ENCODE data around the gene TNFSF11.

The TNFSF11 gene

DNA sequence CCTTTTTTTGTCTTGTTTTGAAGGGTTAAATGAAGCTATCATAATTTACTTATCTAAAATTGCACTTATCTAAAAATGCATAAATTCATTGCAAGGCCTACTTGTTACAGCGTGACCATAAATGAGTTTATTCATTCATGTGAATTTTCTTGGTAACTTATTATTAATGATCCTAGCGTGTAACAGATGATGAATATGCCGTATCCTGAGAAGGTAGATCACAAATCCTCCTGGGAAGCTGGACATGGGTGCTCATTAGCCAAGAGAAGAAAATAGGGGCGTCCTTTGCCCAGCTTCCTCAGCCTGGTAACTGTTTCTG, 21.3 kb downstream of the TNFSF11 start:
- in situ Hi-C loops (cut with HindIII; ENCODE audit: low pct_ligation_motif_present, low pct_unique_long_range_greater_than_20kb, low sequenced_read_pairs) = no loop called here
- no peak for DNase-seq

DNA sequence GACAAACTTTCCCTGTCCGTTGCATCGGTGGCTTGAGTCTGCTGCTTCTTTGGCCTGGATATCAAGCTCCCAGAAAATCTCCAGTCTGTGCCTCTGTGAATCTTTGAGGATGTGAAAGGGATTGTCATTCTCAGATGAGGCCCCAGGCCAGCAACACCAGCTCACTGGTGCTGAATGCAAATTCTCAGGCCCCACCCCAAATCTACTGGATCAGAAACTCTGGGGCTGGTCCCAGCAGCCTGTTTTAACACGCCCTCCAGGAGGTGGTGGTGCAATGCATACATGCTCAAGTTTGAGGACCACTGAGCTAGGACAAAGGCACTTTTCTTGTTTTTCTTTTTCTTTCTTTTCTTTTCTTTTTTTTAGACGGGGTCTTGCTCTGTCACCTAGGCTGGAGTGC, 23.6 kb downstream of the TNFSF11 start:
- DNase-seq = no peak
- in situ Hi-C loops (cut with HindIII; ENCODE audit: low pct_ligation_motif_present, low pct_unique_long_range_greater_than_20kb, low sequenced_read_pairs) = no loop called here

DNA sequence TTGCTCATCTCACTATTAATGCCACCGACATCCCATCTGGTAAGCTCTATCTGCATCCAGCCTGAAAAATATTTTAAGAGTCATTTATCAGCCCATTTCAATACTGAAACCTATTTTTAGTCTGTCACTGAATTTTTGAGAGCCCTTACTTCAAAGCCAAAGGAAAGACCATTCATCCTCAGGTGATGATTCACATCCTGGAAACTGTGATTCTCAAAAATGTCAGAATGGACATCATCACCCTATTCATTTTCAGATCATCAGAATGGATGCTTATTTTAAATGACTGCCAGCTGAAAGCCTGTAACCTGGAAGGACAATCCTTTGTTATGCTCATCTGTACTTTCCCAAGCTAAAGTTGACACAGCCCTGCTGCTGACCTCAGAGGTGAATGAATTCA, 27.0 kb downstream of the TNFSF11 start:
- DNase-seq = no peak
- in situ Hi-C loops (cut with HindIII; ENCODE audit: low pct_ligation_motif_present, low pct_unique_long_range_greater_than_20kb, low sequenced_read_pairs) = no loop called here

DNA sequence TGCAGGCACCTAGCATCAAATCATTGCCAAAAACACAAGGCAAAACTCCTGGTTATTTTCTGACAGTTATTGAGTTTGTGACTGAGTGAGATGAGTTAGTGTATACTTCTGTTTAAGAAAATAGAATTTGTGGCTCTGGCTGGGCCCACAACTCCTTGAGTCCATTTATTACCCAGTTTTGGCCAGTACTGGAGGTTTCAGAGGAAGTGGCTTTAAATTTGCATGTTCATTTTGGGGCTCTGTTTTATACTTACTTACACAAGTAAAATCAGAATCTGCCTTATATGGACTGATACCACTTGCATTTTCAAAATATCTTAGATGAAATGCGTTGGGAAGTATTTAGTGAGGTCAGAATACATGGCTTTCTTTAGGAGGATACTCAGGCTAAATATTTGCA, 29.0 kb downstream of the TNFSF11 start:
- DNase-seq = no peak
- in situ Hi-C loops (cut with HindIII; ENCODE audit: low pct_ligation_motif_present, low pct_unique_long_range_greater_than_20kb, low sequenced_read_pairs) = no loop called here

DNA sequence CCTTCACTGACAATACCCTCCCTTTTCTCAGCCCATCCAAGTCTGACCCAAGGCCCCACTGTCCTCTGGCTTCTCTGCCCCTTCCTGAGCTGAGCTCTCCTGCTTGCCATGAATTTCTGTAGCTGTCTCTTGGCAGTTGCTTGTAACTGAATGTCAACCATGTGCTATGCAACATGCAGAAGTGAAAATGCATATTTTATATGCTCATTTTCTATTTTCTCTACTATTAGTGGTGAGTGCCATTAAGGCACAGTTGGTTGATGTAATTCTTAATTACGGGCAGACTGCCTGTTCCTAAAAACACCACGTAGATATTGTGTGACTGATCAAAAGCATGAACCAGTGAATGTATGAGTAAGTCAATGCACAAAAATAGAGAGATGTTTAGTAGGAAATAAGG, 29.6 kb downstream of the TNFSF11 start:
- no peak for DNase-seq
- in situ Hi-C loops (cut with HindIII; ENCODE audit: low pct_ligation_motif_present, low pct_unique_long_range_greater_than_20kb, low sequenced_read_pairs) = no loop called here

DNA sequence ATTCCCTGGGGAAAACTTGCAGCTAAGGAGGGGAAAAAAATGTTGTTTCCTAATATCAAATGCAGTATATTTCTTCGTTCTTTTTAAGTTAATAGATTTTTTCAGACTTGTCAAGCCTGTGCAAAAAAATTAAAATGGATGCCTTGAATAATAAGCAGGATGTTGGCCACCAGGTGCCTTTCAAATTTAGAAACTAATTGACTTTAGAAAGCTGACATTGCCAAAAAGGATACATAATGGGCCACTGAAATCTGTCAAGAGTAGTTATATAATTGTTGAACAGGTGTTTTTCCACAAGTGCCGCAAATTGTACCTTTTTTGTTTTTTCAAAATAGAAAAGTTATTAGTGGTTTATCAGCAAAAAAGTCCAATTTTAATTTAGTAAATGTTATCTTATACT, 33.6 kb downstream of the TNFSF11 start:
- in situ Hi-C loops (cut with HindIII; ENCODE audit: low pct_ligation_motif_present, low pct_unique_long_range_greater_than_20kb, low sequenced_read_pairs) = no loop called here
- DNase-seq = no peak

DNA sequence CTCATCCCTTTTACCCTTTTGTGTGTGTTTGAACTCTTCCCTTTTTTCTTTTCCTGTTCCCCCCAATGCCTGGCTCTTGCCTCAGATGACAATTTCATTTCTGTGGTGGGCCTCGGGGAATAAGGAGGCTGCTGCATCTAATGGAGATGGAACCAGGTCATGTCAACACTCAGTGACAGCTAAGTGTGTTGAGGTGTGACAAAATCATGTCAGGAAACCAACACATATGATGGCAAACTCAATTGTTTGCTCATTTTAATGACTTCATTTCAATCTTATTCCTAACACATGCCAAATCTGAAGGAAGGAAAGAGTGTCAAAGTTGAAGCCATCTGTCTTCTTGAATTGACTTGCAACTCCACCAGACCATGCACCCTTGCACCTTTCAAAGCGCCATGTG, 36.7 kb downstream of the TNFSF11 start:
- in situ Hi-C loops (cut with HindIII; ENCODE audit: low pct_ligation_motif_present, low pct_unique_long_range_greater_than_20kb, low sequenced_read_pairs) = no loop called here

DNA sequence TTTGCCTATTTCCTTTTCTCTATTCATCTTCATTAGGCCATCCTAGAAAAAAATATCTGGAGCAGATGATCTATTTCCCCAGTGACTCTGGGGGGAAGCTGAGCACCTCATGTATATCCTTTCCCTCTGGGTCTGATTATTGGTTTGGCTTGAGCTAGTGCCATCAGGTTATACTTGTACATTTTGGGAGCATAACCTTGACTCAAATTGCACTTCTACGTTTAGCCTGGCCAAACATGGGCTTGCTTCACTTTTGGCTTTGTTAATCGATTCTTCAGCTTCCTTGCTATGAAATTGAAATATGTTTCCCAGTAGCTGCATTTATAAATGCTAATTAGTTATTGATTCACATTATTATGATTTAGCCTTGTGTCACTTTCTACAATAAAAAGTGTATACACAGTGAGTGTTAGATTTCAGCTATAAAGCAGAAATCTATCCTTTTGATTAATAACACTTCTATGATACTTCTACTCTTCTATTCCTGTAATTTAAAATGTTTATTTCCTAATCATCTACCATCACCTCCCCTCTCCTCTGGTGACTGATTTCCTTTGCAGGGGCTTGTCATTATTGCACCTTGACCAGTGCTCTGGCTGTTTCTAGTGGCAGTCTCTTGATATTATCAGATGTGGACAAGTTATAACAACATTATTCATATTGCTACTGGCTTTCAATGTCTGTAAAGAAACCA, 37.3 kb downstream of the TNFSF11 start:
- in situ Hi-C loops (cut with HindIII; ENCODE audit: low pct_ligation_motif_present, low pct_unique_long_range_greater_than_20kb, low sequenced_read_pairs) = no loop called here
- DNase-seq = no peak

More for the DNA sequence above, 36.7 kb downstream of the TNFSF11 start:
- no peak for DNase-seq

DNA sequence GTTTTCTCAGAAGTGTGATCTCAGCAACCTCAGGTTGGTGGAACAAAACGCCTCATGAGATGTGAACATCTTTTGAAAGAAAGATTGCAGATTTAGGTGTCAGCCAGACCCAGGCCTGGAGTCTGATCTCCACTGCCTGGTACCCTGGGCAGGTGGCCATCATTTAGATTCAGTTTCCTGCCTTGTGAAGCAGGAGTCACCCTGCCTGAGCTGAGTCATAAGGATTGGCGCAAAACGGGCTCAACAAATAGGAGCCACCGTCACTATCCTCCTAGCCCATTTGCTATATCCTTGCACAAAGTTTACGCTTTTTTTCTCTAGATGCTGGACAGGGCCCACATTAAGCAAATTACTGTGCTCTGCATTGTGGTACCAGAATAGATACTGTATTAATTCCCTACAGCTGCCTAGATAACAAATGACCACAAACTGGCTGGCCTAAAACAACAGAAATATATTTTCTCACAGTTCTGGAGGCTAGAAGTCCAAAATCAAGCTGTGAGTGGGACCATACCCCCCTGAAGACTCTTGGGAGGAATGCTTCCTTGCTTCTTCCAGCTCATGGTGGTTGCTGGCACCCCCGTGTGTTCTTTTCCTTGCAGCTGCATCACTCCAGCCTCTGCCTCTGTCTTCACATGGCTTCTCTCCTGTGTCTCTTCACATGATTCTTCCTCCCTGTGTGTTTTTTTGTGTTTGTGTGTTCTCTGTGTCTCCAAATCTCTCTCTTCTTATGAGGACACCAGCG, 38.2 kb downstream of the TNFSF11 start:
- DNase-seq = no peak
- in situ Hi-C loops (cut with HindIII; ENCODE audit: low pct_ligation_motif_present, low pct_unique_long_range_greater_than_20kb, low sequenced_read_pairs) = no loop called here

DNA sequence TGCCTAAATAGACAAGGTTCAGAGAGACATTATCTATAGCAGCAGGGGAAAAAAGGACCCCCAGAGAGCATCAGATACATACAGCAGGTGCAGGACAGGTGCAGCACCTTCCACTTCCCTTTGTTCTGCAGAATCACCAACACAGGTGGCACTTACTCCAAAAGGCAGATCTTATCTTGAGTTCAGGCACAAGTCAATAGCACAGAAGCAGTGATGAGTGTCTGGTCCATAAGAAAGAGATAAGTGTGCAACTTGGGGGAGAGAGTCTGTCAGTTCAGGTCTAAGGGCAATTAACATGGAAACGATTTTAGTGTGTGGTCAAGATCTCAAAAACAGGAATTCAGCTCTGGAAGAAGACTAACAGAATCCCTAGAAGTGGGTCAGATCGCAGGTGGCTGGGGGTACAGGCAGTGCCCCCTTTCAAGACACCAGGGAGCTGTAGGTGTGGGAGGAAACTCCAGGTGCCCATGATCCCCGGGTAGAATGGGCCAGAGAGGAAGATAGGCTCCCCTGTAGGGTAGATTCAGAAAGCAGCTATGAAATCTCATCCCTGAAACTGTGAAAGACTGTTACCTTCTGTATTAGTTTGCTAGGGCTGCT, 40.6 kb downstream of the TNFSF11 start:
- in situ Hi-C loops (cut with HindIII; ENCODE audit: low pct_ligation_motif_present, low pct_unique_long_range_greater_than_20kb, low sequenced_read_pairs) = no loop called here
- DNase-seq = no peak

DNA sequence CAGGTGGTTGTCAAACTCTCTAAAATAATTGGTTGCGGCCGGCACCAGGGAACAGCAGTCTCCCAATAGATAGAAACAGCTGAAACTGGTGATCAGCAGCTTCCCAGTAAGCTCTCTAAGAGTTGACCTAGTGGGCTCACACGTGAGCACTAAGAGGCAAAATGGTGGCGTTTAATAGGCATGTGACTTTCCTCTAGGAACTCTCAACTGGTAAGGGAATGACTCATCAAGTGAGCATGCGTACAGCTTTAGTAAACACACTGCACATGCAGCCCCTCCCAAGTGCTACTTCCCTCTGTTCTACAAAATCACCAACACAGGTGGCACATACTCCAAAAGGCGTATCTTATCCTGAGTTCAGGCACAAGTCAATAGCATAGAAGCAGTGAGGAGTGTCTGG, 41.7 kb downstream of the TNFSF11 start:
- in situ Hi-C loops (cut with HindIII; ENCODE audit: low pct_ligation_motif_present, low pct_unique_long_range_greater_than_20kb, low sequenced_read_pairs) = no loop called here
- DNase-seq = no peak

DNA sequence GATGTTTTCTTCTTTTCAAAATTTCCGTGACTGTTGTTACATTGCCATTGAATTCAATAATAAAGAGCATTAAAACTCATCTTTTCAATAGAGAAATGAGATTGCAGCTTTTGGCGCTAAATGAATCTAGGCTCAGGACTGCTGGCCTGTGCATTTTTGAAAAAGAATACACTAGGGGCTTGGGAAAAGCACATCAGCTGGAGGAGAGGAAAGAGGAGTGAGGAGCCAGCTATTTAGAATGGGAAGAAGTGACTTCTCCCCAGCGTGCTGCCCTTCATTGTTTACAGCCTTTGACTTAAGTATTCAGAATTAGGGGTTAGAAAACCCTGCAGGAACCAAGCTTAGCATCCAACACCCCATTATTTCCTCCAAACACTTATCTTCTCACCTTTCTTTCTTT, 43.3 kb downstream of the TNFSF11 start:
- no peak for DNase-seq
- in situ Hi-C loops (cut with HindIII; ENCODE audit: low pct_ligation_motif_present, low pct_unique_long_range_greater_than_20kb, low sequenced_read_pairs) = no loop called here

DNA sequence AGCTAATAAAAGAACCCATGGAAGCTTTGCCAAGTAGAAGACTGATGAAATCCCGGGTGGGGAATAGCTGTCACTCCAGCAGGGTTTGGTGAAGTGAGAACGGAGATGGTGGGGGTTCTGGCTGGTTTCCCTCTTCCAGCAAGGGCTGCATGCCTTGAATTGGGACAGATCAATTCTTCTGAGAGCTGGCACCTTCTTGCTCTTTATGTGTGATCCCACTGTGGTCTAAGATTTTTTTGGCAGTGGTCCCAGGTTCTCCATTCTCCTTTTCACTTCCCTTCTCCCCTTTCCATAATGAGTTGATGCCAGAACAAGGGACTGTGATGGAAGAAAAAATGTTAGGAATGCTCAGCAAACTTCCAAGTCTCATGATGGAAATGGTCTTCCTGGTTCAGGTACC, 50.0 kb downstream of the TNFSF11 start:
- no peak for DNase-seq
- in situ Hi-C loops (cut with HindIII; ENCODE audit: low pct_ligation_motif_present, low pct_unique_long_range_greater_than_20kb, low sequenced_read_pairs) = no loop called here

DNA sequence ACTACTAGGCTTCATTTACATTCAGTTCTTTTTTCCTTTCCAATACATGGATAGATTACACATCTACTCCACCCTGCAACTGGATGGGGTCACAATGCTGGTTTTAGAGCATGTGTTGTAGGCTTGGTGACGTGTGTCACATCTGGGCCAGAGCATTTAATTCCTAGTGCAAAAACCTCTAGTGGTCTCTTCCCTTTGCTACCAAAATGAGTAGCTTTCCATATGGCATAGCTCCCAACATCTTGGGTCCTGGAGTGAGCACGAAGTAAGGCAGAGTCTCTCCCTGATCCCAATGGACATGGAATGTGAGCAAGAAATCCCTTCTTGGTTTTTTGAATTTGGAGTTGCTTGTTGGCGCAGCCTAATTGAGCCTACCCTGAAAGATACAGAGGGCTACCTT, 51.7 kb downstream of the TNFSF11 start:
- in situ Hi-C loops (cut with HindIII; ENCODE audit: low pct_ligation_motif_present, low pct_unique_long_range_greater_than_20kb, low sequenced_read_pairs) = no loop called here
- no peak for DNase-seq

DNA sequence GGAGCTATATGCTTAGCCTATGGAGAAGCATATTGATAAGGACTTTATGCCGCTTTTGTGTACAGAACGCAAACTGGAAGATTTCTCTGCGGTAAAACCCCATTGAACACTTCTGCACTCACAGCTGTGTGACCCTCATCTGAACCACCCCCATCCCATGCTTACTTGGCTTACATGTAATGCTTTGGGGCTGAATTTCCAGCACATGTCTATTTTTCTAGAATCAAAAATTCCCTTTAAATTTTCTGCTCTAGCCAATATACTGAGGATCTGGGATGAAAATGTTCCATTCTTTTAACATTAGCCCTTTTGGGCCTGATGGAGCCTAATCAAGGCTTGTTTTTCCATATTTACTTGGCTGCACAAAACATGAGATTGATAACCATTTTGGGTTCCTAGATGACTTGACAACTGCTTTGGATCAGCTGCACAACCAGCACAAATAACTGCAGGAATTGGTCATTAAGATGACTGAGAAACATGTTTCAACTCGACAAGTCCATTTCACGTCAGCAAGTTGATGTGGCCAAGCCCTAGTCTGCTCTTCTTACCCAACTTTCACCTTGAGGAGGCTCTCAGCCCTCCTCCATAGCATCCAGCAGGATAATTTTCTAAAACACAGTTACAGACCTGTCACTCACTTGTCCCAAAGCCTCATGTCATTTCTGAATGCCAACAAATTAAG, 52.4 kb downstream of the TNFSF11 start:
- in situ Hi-C loops (cut with HindIII; ENCODE audit: low pct_ligation_motif_present, low pct_unique_long_range_greater_than_20kb, low sequenced_read_pairs) = no loop called here
- no peak for DNase-seq

DNA sequence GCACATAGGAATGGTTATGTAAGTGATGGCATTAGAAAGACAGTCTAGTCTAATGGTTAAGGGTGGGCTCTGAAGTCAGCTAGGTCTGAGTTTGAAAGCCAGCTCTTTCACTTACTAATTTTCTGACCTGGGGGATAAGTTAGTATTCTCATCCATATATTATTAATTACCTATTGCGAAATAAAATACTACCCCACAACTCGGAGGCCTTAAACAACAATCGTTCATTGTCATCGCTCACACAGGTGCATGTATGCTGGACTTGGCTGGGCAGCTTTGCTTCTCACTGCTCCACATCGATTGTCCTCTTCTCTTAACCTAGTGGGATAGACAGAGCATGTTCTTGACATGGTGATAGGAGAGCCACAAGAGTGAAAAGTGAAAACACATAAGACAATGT, 54.7 kb downstream of the TNFSF11 start:
- in situ Hi-C loops (cut with HindIII; ENCODE audit: low pct_ligation_motif_present, low pct_unique_long_range_greater_than_20kb, low sequenced_read_pairs) = no loop called here
- no peak for DNase-seq

DNA sequence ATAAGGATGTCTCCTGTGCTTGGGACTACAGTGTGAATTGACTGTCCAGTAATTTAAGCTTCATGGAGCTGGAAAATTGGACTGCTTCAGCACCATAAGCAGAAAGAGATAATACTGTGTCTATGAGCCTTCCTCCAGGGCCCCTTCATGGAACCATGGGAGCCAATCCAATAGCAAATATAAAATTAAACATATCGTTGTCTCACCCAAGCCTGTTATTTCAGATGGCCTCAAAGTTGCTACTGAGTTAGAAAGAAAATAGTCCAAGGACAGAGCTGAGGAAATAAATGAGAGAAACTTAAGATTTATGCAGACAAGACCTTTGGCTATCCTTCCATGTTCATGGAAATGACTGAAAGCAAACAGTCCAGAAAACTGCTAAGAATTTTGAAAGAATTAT, 57.2 kb downstream of the TNFSF11 start:
- in situ Hi-C loops (cut with HindIII; ENCODE audit: low pct_ligation_motif_present, low pct_unique_long_range_greater_than_20kb, low sequenced_read_pairs) = no loop called here
- no peak for DNase-seq

DNA sequence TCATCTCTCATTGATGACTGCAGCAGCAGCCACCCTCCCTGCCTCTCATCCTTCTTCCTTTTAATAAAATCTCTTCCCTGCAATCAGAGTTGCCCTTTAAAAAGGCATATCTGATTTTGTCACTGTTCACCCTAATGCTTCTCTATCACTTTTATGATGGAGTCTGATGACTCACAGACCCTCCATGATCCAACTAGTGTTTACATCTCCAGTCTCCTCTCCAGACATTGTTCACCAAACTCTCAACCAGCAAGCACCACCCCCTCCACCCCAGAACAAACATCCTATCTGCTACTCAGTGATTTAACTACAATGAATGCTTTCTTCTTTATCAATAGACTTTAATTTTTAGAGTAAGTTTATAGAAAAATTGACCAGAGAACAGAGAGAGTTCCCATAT, 59.5 kb downstream of the TNFSF11 start:
- in situ Hi-C loops (cut with HindIII; ENCODE audit: low pct_ligation_motif_present, low pct_unique_long_range_greater_than_20kb, low sequenced_read_pairs) = no loop called here
- no peak for DNase-seq

DNA sequence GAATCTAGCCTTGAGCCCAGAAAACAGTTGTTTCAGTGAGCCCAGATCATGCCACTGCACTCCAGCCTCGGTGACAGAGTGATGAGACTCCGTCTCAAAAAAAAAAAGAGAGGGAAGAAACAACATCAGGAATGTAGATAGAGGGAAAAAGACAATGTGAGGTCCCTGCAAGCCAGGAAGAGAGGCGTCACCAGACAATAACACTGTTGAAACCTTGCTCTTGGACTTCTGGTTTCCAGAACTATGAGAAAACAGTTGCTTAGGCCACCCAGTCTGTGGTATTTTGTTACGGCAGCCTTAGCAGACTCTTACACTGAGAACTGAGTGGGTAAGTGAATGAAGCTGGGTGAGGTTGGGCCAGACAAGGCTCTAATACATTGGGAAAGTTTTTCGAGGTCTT, 64.1 kb downstream of the TNFSF11 start:
- in situ Hi-C loops (cut with HindIII; ENCODE audit: low pct_ligation_motif_present, low pct_unique_long_range_greater_than_20kb, low sequenced_read_pairs) = no loop called here

DNA sequence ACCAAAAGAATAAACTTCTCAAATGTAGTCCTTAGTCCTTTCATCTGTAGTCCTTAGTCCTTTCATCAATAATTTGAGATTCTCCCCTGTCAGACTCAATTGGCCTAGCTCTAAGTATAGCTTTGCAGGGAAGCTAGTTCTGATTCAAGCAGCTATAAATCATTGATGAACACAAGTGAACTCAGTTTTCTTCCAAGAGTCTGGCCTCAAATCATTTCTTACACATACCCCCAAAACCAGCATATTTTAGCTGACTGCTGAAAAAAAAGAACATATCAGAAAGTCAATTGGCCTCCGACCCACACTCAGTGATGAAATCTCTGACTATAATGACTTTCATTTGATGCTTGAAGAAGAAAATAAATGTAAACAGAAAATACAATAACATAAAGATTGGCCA, 64.9 kb downstream of the TNFSF11 start:
- in situ Hi-C loops (cut with HindIII; ENCODE audit: low pct_ligation_motif_present, low pct_unique_long_range_greater_than_20kb, low sequenced_read_pairs) = no loop called here
- DNase-seq = no peak

More for the DNA sequence above, 64.1 kb downstream of the TNFSF11 start:
- no peak for DNase-seq

Data from ACHN (cell line).